Hepatocyte (in vitro differentiated cells): ENCODE data around the gene GPHN.

ENCODE experiments used
- EZH2 ChIP-seq: fragments of 200-600 bp; sonication (generic); IDR thresholded peaks from 2 replicates; pipeline ENCODE4 v1.6.1; 2016; ENCODE audit warnings: antibody characterized with exemption, mild to moderate bottlenecking, borderline replicate concordance
- EZH2phosphoT487 ChIP-seq: fragments of 200-600 bp; sonication (generic); IDR thresholded peaks from one replicate; pipeline ENCODE4 v1.6.1; 2018; ENCODE audit warnings: antibody characterized with exemption, mild to moderate bottlenecking, low read depth, moderate library complexity; ENCODE audit not compliant: unreplicated experiment, severe bottlenecking
- TF ChIP-seq, protein P1 (sequence below): fragments of 200-600 bp; sonication (generic); IDR thresholded peaks from 2 replicates; pipeline ENCODE4 v1.5.1; 2016; ENCODE audit warnings: antibody characterized with exemption, mild to moderate bottlenecking; ENCODE audit not compliant: poor library complexity

DNA sequence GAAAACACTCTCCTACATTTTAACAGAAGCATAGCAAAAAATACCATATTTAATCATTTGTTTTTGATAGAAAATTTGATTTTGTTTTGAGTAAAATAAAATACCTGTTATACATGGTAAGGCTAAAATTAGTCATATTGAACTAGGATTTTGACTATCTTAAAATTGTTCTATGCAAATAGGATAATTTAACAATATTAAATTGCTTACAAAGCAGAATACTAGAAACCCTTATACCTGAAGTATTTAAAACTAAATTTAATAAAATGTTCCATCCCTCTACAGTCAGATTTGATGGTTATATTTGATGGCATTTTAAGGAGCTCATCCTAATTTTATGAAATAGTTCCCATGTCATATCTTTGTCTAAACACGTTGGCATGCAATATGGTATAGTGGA, 323.2 kb downstream of the GPHN start:
- TF ChIP-seq, protein P1, sequence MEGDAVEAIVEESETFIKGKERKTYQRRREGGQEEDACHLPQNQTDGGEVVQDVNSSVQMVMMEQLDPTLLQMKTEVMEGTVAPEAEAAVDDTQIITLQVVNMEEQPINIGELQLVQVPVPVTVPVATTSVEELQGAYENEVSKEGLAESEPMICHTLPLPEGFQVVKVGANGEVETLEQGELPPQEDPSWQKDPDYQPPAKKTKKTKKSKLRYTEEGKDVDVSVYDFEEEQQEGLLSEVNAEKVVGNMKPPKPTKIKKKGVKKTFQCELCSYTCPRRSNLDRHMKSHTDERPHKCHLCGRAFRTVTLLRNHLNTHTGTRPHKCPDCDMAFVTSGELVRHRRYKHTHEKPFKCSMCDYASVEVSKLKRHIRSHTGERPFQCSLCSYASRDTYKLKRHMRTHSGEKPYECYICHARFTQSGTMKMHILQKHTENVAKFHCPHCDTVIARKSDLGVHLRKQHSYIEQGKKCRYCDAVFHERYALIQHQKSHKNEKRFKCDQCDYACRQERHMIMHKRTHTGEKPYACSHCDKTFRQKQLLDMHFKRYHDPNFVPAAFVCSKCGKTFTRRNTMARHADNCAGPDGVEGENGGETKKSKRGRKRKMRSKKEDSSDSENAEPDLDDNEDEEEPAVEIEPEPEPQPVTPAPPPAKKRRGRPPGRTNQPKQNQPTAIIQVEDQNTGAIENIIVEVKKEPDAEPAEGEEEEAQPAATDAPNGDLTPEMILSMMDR: no peak
- TF ChIP-seq EZH2: no peak
- TF ChIP-seq EZH2phosphoT487: no peak
